Gastrocnemius medialis (tissue), 4 donors: ENCODE data around the gene UROS. TPM values are rescaled to one million over a fixed set of nuclear protein-coding genes. Genes with fewer than 3 reads are reported as not detected.

Experiments
- ATAC-seq, 2 donors: fragments of 150-250 bp; one replicate each; pipeline ENCODE4 v1.9.1; 2016
- DNase-seq, 2 donors: peaks; one replicate each; pipeline ENCODE4 v3.0.0-alpha.2; 2019
- H3K27ac ChIP-seq, 4 donors: fragments of 200-600 bp; sonication (generic); 1 replicate in 1 of 4; 2 replicates in 3 of 4; pipeline ENCODE4 v1.5.1; 2016 to 2018; ENCODE audit warnings: mild to moderate bottlenecking in 2 of 4, moderate library complexity in 1 of 4
- H3K27me3 ChIP-seq, 3 donors: fragments of 200-600 bp; sonication (generic) in 2 of 3; 1 replicate in 1 of 3; 2 replicates in 2 of 3; pipeline versions ENCODE4 v1.5.1 to v1.6.0; 2016 to 2019; ENCODE audit warnings: mild to moderate bottlenecking in 1 of 3, moderate library complexity in 1 of 3
- H3K36me3 ChIP-seq, 2 donors: fragments of 200-600 bp; sonication (generic) in 1 of 2; one replicate each; pipeline ENCODE4 v1.5.1; 2017 to 2018
- H3K4me1 ChIP-seq, 2 donors: fragments of 200-600 bp; sonication (generic) in 1 of 2; one replicate each; pipeline ENCODE4 v1.5.1; 2016 to 2017; ENCODE audit warnings: mild to moderate bottlenecking in 2 of 2
- H3K4me3 ChIP-seq, 4 donors: fragments of 200-600 bp; sonication (generic) in 3 of 4; 1 replicate in 1 of 4; 2 replicates in 3 of 4; pipeline ENCODE4 v1.5.1; 2016 to 2019; ENCODE audit warnings: mild to moderate bottlenecking in 2 of 4
- H3K9me3 ChIP-seq, 3 donors: fragments of 200-600 bp; sonication (generic) in 2 of 3; 1 replicate in 1 of 3; 2 replicates in 2 of 3; pipeline ENCODE4 v1.5.1; 2016 to 2019
- POLR2A ChIP-seq, 2 donors: fragments of 450-650 bp; IDR thresholded peaks; one replicate each; pipeline ENCODE4 v1.6.1; 2017; ENCODE audit warnings: antibody characterized with exemption in 2 of 2, mild to moderate bottlenecking in 2 of 2, moderate library complexity in 2 of 2
- in situ Hi-C, 4 donors: fragments of 200-750 bp; cut with MboI; loops; one replicate each; pipeline versions ENCODE4 v1.15.0 to v1.8.0; 2017; ENCODE audit warnings: low sequenced_read_pairs in 4 of 4
- intact Hi-C: fragments of 100-400 bp; cut with DNase I; formaldehyde crosslinking; loops from one replicate; pipeline ENCODE4 v1.15.1; 2023; ENCODE audit warnings: low total_unique reads
- microRNA counts, 2 donors: library from miRNA; unstranded; fragments of <30 nt; microRNA quantifications; one replicate each; lab custom pipeline; 2016
- microRNA-seq, 2 donors: library from miRNA; unstranded; fragments of <30 nt; microRNA quantifications; one replicate each; pipeline ENCODE4, GENCODE V29; 2016; ENCODE audit warnings: borderline replicate concordance in 2 of 2
- total RNA-seq, 4 donors: library from RNA; depleted of rRNA; stranded (reverse); fragments of >200 nt; gene quantifications; one replicate each; pipeline versions ENCODE4 v1.1.0 to v1.2.3, GENCODE V29; 2016
- TF ChIP-seq, protein P1 (sequence below), 5 experiments: fragments of 450-650 bp in 3 of 5; fragments of 200-600 bp in 2 of 5; sonication (generic) in 2 of 5; IDR thresholded peaks in 4 of 5; conservative IDR thresholded peaks in 1 of 5; 1 replicate in 4 of 5; 2 replicates in 1 of 5; pipeline ENCODE4 v1.5.1; 2016 to 2019; ENCODE audit warnings: antibody characterized with exemption in 5 of 5, mild to moderate bottlenecking in 3 of 5, moderate library complexity in 3 of 5

UROS gene
- total RNA-seq, 4 donors from 2014 or later: 29.1 to 78.2 (median 64.2) TPM

DNA sequence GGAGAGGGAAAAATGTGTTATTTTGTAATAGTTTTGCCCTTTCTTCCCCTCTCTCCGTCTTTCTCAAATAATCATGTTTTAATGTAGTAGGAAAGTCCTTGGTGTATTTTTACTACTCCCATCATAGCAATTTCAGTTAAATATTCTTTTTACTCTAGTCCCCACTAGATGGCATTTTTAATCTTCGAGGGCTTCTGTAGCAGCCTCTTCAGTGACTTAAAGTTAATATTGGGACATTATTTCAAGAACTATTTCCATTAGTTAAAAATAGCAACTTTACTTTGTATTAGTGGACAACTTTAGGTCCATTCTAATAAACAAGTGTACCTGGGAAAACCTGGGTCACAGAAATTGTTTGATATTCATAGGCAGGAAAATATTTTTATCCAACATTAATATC lies 80.6 kb downstream of the UROS start:
- Histone ChIP-seq H3K9me3 (no peaks in the 10 kb centered on the region), H3K4me1 (no peaks in the 10 kb centered on the region), H3K27me3 (no peaks in the 10 kb centered on the region), H3K4me3 (no peak overlapping the region), H3K36me3 (peaks cover 0 to 99% of the 10 kb centered on the region in 2 donors), H3K27ac (no peak overlapping the region)
- intact Hi-C loops: no loop called here
- DNase-seq: no peak
- ATAC-seq: no peak
- in situ Hi-C loops: no loop called here
- no peak for TF ChIP-seq POLR2A (IDR thresholded peaks at IDR 0.05)
- TF ChIP-seq, protein P1, sequence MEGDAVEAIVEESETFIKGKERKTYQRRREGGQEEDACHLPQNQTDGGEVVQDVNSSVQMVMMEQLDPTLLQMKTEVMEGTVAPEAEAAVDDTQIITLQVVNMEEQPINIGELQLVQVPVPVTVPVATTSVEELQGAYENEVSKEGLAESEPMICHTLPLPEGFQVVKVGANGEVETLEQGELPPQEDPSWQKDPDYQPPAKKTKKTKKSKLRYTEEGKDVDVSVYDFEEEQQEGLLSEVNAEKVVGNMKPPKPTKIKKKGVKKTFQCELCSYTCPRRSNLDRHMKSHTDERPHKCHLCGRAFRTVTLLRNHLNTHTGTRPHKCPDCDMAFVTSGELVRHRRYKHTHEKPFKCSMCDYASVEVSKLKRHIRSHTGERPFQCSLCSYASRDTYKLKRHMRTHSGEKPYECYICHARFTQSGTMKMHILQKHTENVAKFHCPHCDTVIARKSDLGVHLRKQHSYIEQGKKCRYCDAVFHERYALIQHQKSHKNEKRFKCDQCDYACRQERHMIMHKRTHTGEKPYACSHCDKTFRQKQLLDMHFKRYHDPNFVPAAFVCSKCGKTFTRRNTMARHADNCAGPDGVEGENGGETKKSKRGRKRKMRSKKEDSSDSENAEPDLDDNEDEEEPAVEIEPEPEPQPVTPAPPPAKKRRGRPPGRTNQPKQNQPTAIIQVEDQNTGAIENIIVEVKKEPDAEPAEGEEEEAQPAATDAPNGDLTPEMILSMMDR (IDR thresholded peaks at IDR 0.05 in 4 of 5, conservative IDR thresholded peaks at IDR 0.05 in 1 of 5): no peak

DNA sequence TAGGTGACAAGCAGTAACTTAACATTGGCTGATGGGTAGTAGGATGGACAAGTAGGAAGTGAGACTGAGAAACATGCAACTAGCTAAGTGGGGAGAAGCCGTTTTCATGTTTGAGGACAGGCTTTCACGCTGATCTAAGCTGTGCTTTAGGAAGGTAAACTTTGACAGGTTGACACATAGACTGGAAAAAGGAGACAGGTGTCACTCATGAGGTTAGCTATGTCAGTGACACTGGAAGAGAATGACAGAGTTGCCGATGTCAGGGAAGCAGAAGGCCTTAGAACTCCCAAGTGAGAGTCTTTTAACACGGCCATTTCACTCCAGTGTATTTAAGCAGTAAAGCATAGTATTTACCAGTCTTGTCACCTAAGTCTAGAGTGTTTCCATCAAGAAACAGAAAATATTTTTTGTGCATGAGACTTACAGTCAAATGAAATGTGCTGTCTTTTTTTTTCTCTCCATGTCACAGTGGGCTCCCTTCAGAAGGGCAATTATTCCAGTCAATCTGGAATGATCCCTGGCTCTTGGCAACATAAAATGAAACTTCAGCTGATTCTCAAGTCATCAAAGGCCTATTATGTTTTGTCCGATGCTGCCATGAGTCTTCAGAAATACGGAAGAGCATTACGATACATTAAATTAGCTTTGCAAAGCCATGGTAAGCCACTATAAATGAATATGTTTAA lies 82.9 kb downstream of the UROS start:
- intact Hi-C loops: no loop called here
- in situ Hi-C loops: no loop called here

More for the DNA sequence above, 82.9 kb downstream of the UROS start:
- ATAC-seq (no peak), DNase-seq (no peak)
- TF ChIP-seq, protein P1 (IDR thresholded peaks at IDR 0.05 in 4 of 5, conservative IDR thresholded peaks at IDR 0.05 in 1 of 5): no peak
- no peak for TF ChIP-seq POLR2A (IDR thresholded peaks at IDR 0.05)
- no peaks in the 10 kb centered on the region for H3K9me3 ChIP-seq
- no peak overlapping the region for H3K4me3 ChIP-seq
- no peaks in the 10 kb centered on the region for H3K27me3 ChIP-seq
- H3K27ac ChIP-seq: no peak overlapping the region
- peaks cover 0 to 99% of the 10 kb centered on the region in 2 donors for H3K36me3 ChIP-seq
- no peaks in the 10 kb centered on the region for H3K4me1 ChIP-seq

MicroRNAs within 50 kb of the gene (microRNA counts, 767-probe panel; counts per million panel counts)
- 356 to 448 counts per million in 2 donors for microRNA hsa-miR-4484 (lab: Ali Mortazavi, UCI)

Small RNA genes within 50 kb of the gene (microRNA-seq; reads per million reads assigned to microRNA genes)
- gene MIR4484: 0 to 3.4 reads per million in 2 donors

Other genes with a start within 250 kb of the UROS start
- not detected for gene TEX36, start 140.1 kb downstream of the UROS start, total RNA-seq
- gene EDRF1, start 103.5 kb downstream of the UROS start, total RNA-seq: 10 to 100 TPM in 2 of 4 donors, 1 to 10 TPM in 2; 8.1 to 19.4 (median 10.3) TPM
- not detected for gene MMP21, start 47.4 kb downstream of the UROS start, total RNA-seq
- 10 to 100 TPM; 51.1 to 85.6 (median 67.0) TPM for gene BCCIP, start 288 bp upstream of the UROS start, total RNA-seq
- 10 to 100 TPM; 27.4 to 44.4 (median 32.9) TPM for gene DHX32, start 58.0 kb upstream of the UROS start, total RNA-seq
- under 1 TPM in 3 of 4 donors, not detected in 1; 0.24 to 0.61 (median 0.42) TPM for gene FANK1, start 73.3 kb upstream of the UROS start, total RNA-seq